GM08714 (cell line): ENCODE measurements around the gene ABCC4.
"Not testable (repeated sequence)": the region's sequence is repeated elsewhere in the genome, so short reads cannot be mapped to it uniquely, and the experiment has no call there.

ENCODE experiments used
- H3K4me3 ChIP-seq: fragments of 200-500 bp; sonication (Bioruptor generic); 2 replicates; pipeline ENCODE4 v1.5.1; 2014; ENCODE audit warnings: mild to moderate bottlenecking, low read length, inconsistent platforms
- ZNF274 ChIP-seq: IDR thresholded peaks from 2 replicates; pipeline ENCODE4 v1.6.1; 2012; ENCODE audit warnings: mild to moderate bottlenecking, low read depth, low read length

The ABCC4 gene

GRCh38 chr13:95174517-95174916 lies 126.7 kb downstream of the ABCC4 start:
- TF ChIP-seq ZNF274, result no peak
- H3K4me3 ChIP-seq, result no peak overlapping the region

GRCh38 chr13:95168191-95168590 lies 133.1 kb downstream of the ABCC4 start:
- no peak for TF ChIP-seq ZNF274
- no peak overlapping the region for H3K4me3 ChIP-seq

GRCh38 chr13:95167003-95167402 lies 134.2 kb downstream of the ABCC4 start:
- H3K4me3 ChIP-seq, result not testable (repeated sequence)

GRCh38 chr13:95164830-95165229 lies 136.4 kb downstream of the ABCC4 start:
- no peak for TF ChIP-seq ZNF274
- H3K4me3 ChIP-seq, result no peak overlapping the region

- no peak overlapping the region for H3K4me3 ChIP-seq
- no peak for TF ChIP-seq ZNF274
Observed at GRCh38 chr13:95160112-95160906, 140.9 kb downstream of the ABCC4 start.

GRCh38 chr13:95159458-95159857 lies 141.8 kb downstream of the ABCC4 start:
- no peak overlapping the region for H3K4me3 ChIP-seq
- TF ChIP-seq ZNF274, result no peak

GRCh38 chr13:95156208-95156607 lies 145.0 kb downstream of the ABCC4 start:
- H3K4me3 ChIP-seq, result no peak overlapping the region
- no peak for TF ChIP-seq ZNF274

- H3K4me3 ChIP-seq, result no peak overlapping the region
- TF ChIP-seq ZNF274, result no peak
Observed at GRCh38 chr13:95155504-95155903, 145.7 kb downstream of the ABCC4 start.

GRCh38 chr13:95155093-95155492 lies 146.2 kb downstream of the ABCC4 start:
- H3K4me3 ChIP-seq, result no peak overlapping the region
- TF ChIP-seq ZNF274, result no peak

GRCh38 chr13:95154413-95154886 lies 146.8 kb downstream of the ABCC4 start:
- H3K4me3 ChIP-seq, result no peak overlapping the region
- no peak for TF ChIP-seq ZNF274

- TF ChIP-seq ZNF274, result no peak
- no peak overlapping the region for H3K4me3 ChIP-seq
Observed at GRCh38 chr13:95153647-95154412, 147.4 kb downstream of the ABCC4 start.

GRCh38 chr13:95151942-95152587 lies 149.2 kb downstream of the ABCC4 start:
- H3K4me3 ChIP-seq, result no peak overlapping the region
- no peak for TF ChIP-seq ZNF274

GRCh38 chr13:95150555-95150954 lies 150.7 kb downstream of the ABCC4 start:
- no peak overlapping the region for H3K4me3 ChIP-seq
- no peak for TF ChIP-seq ZNF274

GRCh38 chr13:95146486-95146885 lies 154.8 kb downstream of the ABCC4 start:
- no peak overlapping the region for H3K4me3 ChIP-seq
- TF ChIP-seq ZNF274, result no peak

GRCh38 chr13:95145587-95145986 lies 155.7 kb downstream of the ABCC4 start:
- no peak for TF ChIP-seq ZNF274
- no peak overlapping the region for H3K4me3 ChIP-seq

GRCh38 chr13:95140502-95140901 lies 160.7 kb downstream of the ABCC4 start:
- no peak overlapping the region for H3K4me3 ChIP-seq

More at GRCh38 chr13:95140502-95140901, 160.7 kb downstream of the ABCC4 start:
- no peak for TF ChIP-seq ZNF274
